HUES6 (cell line): Measurements from ENCODE around the gene BHMT2.

ENCODE experiments used
- H3K27ac ChIP-seq: 2 replicates; pipeline ENCODE4 v1.7.0; 2013; ENCODE audit warnings: low read depth, mild to moderate bottlenecking, low read length, inconsistent platforms
- H3K27me3 ChIP-seq: 2 replicates; pipeline ENCODE4 v1.6.1; 2013; ENCODE audit warnings: low read length; ENCODE audit not compliant: control insufficient read depth, insufficient read depth
- H3K36me3 ChIP-seq: 2 replicates; pipeline ENCODE4 v1.6.1; 2013; ENCODE audit warnings: low read length; ENCODE audit not compliant: control insufficient read depth, insufficient read depth
- H3K4me1 ChIP-seq: 2 replicates; pipeline ENCODE4 v1.6.1; 2013; ENCODE audit warnings: low read length; ENCODE audit not compliant: control insufficient read depth, insufficient read depth
- H3K4me3 ChIP-seq: 2 replicates; pipeline ENCODE4 v1.5.1; 2013; ENCODE audit warnings: low read depth, low read length
- H3K9ac ChIP-seq: one replicate; pipeline ENCODE4 v1.6.1; 2013; ENCODE audit warnings: mild to moderate bottlenecking, low read length
- H3K9me3 ChIP-seq: 2 replicates; pipeline ENCODE4 v1.6.1; 2013; ENCODE audit warnings: low read depth, low read length; ENCODE audit not compliant: control insufficient read depth, insufficient read depth

BHMT2 gene

GRCh38 chr5:79070350-79070667 is 742 bp downstream of the BHMT2 start:
- H3K27ac ChIP-seq, result no peak overlapping the region
- H3K27me3 ChIP-seq, result no peaks in the 10 kb centered on the region
- H3K9me3 ChIP-seq, result peaks cover 8% of the 10 kb centered on the region
- no peak overlapping the region for H3K9ac ChIP-seq
- peaks cover 5% of the 10 kb centered on the region; the same call in 1 of the 2 replicates for H3K4me1 ChIP-seq
- no peaks in the 10 kb centered on the region for H3K36me3 ChIP-seq
- H3K4me3 ChIP-seq, result no peak overlapping the region

GRCh38 chr5:79074641-79075040 is 5.1 kb downstream of the BHMT2 start:
- H3K27me3 ChIP-seq, result no peaks in the 10 kb centered on the region
- H3K27ac ChIP-seq, result no peak overlapping the region
- H3K4me3 ChIP-seq, result no peak overlapping the region
- H3K4me1 ChIP-seq, result peaks cover 5% of the 10 kb centered on the region; the same call in 1 of the 2 replicates
- peaks cover 8% of the 10 kb centered on the region for H3K9me3 ChIP-seq
- no peaks in the 10 kb centered on the region for H3K36me3 ChIP-seq
- no peak overlapping the region for H3K9ac ChIP-seq

- Histone ChIP-seq H3K4me1 (no peaks in the 10 kb centered on the region), H3K27ac (no peak overlapping the region), H3K36me3 (no peaks in the 10 kb centered on the region), H3K27me3 (no peaks in the 10 kb centered on the region), H3K9me3 (peaks cover 8% of the 10 kb centered on the region), H3K9ac (no peak overlapping the region), H3K4me3 (no peak overlapping the region)
These were observed 6.3 kb downstream of the BHMT2 start for GRCh38 chr5:79075646-79076426.

- H3K9me3 ChIP-seq, result peaks cover 8% of the 10 kb centered on the region
- H3K27me3 ChIP-seq, result no peaks in the 10 kb centered on the region
- H3K27ac ChIP-seq, result no peak overlapping the region
- no peaks in the 10 kb centered on the region for H3K36me3 ChIP-seq
- H3K4me3 ChIP-seq, result no peak overlapping the region
- no peaks in the 10 kb centered on the region for H3K4me1 ChIP-seq
- H3K9ac ChIP-seq, result no peak overlapping the region
These were observed 7.3 kb downstream of the BHMT2 start for GRCh38 chr5:79076819-79077218.

GRCh38 chr5:79077680-79078365 is 8.3 kb downstream of the BHMT2 start:
- Histone ChIP-seq H3K9me3 (peaks cover 8% of the 10 kb centered on the region), H3K36me3 (no peaks in the 10 kb centered on the region), H3K4me1 (no peaks in the 10 kb centered on the region), H3K27me3 (no peaks in the 10 kb centered on the region), H3K27ac (no peak overlapping the region), H3K4me3 (no peak overlapping the region), H3K9ac (no peak overlapping the region)

GRCh38 chr5:79080804-79081203 is 11.2 kb downstream of the BHMT2 start:
- Histone ChIP-seq H3K4me3 (no peak overlapping the region), H3K27me3 (no peaks in the 10 kb centered on the region), H3K4me1 (no peaks in the 10 kb centered on the region), H3K9ac (no peak overlapping the region), H3K9me3 (no peaks in the 10 kb centered on the region), H3K27ac (no peak overlapping the region), H3K36me3 (no peaks in the 10 kb centered on the region)

GRCh38 chr5:79081779-79082178 is 12.2 kb downstream of the BHMT2 start:
- no peaks in the 10 kb centered on the region for H3K36me3 ChIP-seq
- H3K4me1 ChIP-seq, result no peaks in the 10 kb centered on the region
- H3K27me3 ChIP-seq, result no peaks in the 10 kb centered on the region
- no peak overlapping the region for H3K9ac ChIP-seq
- no peak overlapping the region for H3K4me3 ChIP-seq
- H3K27ac ChIP-seq, result no peak overlapping the region
- H3K9me3 ChIP-seq, result no peaks in the 10 kb centered on the region

GRCh38 chr5:79086116-79086515 is 16.5 kb downstream of the BHMT2 start:
- Histone ChIP-seq H3K9me3 (no peaks in the 10 kb centered on the region), H3K9ac (no peak overlapping the region), H3K36me3 (no peaks in the 10 kb centered on the region), H3K4me1 (no peaks in the 10 kb centered on the region), H3K4me3 (no peak overlapping the region), H3K27me3 (no peaks in the 10 kb centered on the region), H3K27ac (no peak overlapping the region)

GRCh38 chr5:79088507-79088906 is 18.9 kb downstream of the BHMT2 start:
- H3K36me3 ChIP-seq, result no peaks in the 10 kb centered on the region
- H3K4me3 ChIP-seq, result no peak overlapping the region
- no peak overlapping the region for H3K9ac ChIP-seq
- H3K9me3 ChIP-seq, result no peaks in the 10 kb centered on the region
- no peak overlapping the region for H3K27ac ChIP-seq
- no peaks in the 10 kb centered on the region for H3K27me3 ChIP-seq
- no peaks in the 10 kb centered on the region for H3K4me1 ChIP-seq

- Histone ChIP-seq H3K4me3 (no peak overlapping the region), H3K36me3 (no peaks in the 10 kb centered on the region), H3K9ac (no peak overlapping the region), H3K9me3 (no peaks in the 10 kb centered on the region), H3K4me1 (no peaks in the 10 kb centered on the region), H3K27me3 (no peaks in the 10 kb centered on the region), H3K27ac (no peak overlapping the region)
These were observed 21.5 kb downstream of the BHMT2 start for GRCh38 chr5:79091064-79091463.

GRCh38 chr5:79093762-79094161 is 24.2 kb downstream of the BHMT2 start:
- Histone ChIP-seq H3K27ac (no peak overlapping the region), H3K27me3 (no peaks in the 10 kb centered on the region), H3K4me1 (no peaks in the 10 kb centered on the region), H3K9ac (no peak overlapping the region), H3K36me3 (no peaks in the 10 kb centered on the region), H3K4me3 (no peak overlapping the region), H3K9me3 (no peaks in the 10 kb centered on the region)
